HepG2 (cell line): ENCODE results near the gene FUBP3. TPM values are rescaled to one million over a fixed set of nuclear protein-coding genes. Genes with fewer than 3 reads are reported as not detected.
A peak's percentile ranks its signal among the peaks of the same experiment; 100 is the strongest.

ENCODE experiments used
- ATF3 ChIP-seq: sonication (generic); formaldehyde crosslinking; IDR thresholded peaks from 2 replicates; pipeline ENCODE4 v1.4.0; 2020; ENCODE audit warnings: missing genetic modification reagents
- EEA1 ChIP-seq: sonication (generic); formaldehyde crosslinking; IDR thresholded peaks from 2 replicates; pipeline ENCODE4 v1.5.1; 2020; ENCODE audit warnings: mild to moderate bottlenecking, missing genetic modification reagents, borderline replicate concordance
- FOSL2 ChIP-seq: sonication (generic); formaldehyde crosslinking; IDR thresholded peaks from 2 replicates; pipeline ENCODE4 v1.4.0; 2020; ENCODE audit warnings: missing genetic modification reagents
- GTF2F1 ChIP-seq: fragments of 150-350 bp; IDR thresholded peaks from 2 replicates; pipeline ENCODE4 v1.6.1; 2014; ENCODE audit warnings: low read length
- HES4 ChIP-seq: sonication (generic); formaldehyde crosslinking; IDR thresholded peaks from 2 replicates; pipeline ENCODE4 v1.9.0; 2021; ENCODE audit warnings: mild to moderate bottlenecking, missing genetic modification reagents, borderline replicate concordance
- IRF9 ChIP-seq: sonication (generic); formaldehyde crosslinking; IDR thresholded peaks from 2 replicates; pipeline ENCODE4 v1.8.0; 2022; ENCODE audit warnings: missing genetic modification reagents, mild to moderate bottlenecking, borderline replicate concordance
- PHF20 ChIP-seq: sonication (generic); formaldehyde crosslinking; IDR thresholded peaks from 2 replicates; pipeline ENCODE4 v1.5.0; 2020; ENCODE audit warnings: mild to moderate bottlenecking, missing genetic modification reagents
- RXRA ChIP-seq: sonication (generic); formaldehyde crosslinking; IDR thresholded peaks from 2 replicates; pipeline ENCODE4 v1.5.1; 2020; ENCODE audit warnings: missing genetic modification reagents
- TFAP4 ChIP-seq: sonication (generic); IDR thresholded peaks from 2 replicates; pipeline ENCODE4 v1.6.1; 2016; ENCODE audit warnings: low read depth, borderline replicate concordance
- ZBTB2 ChIP-seq: sonication (generic); formaldehyde crosslinking; IDR thresholded peaks from 2 replicates; pipeline ENCODE4 v1.8.0; 2022; ENCODE audit warnings: low read depth, missing genetic modification reagents
- ZBTB4 ChIP-seq: sonication (generic); formaldehyde crosslinking; IDR thresholded peaks from 2 replicates; pipeline ENCODE4 v1.4.0; 2020; ENCODE audit warnings: missing genetic modification reagents, mild to moderate bottlenecking, borderline replicate concordance
- ZGPAT ChIP-seq: IDR thresholded peaks from 2 replicates; pipeline ENCODE4 v1.6.1; 2016; ENCODE audit warnings: mild to moderate bottlenecking
- ZNF101 ChIP-seq: sonication (generic); formaldehyde crosslinking; IDR thresholded peaks from 2 replicates; pipeline ENCODE4 v1.4.0; 2020; ENCODE audit warnings: mild to moderate bottlenecking, low read depth, missing genetic modification reagents, borderline replicate concordance
- ZNF224 ChIP-seq: sonication (generic); formaldehyde crosslinking; IDR thresholded peaks from 2 replicates; pipeline ENCODE4 v1.5.0; 2020; ENCODE audit warnings: mild to moderate bottlenecking, missing genetic modification reagents
- ZNF547 ChIP-seq: sonication (generic); formaldehyde crosslinking; IDR thresholded peaks from 2 replicates; pipeline ENCODE4 v1.5.1; 2020; ENCODE audit warnings: mild to moderate bottlenecking, missing genetic modification reagents
- ZNF577 ChIP-seq: sonication (generic); formaldehyde crosslinking; IDR thresholded peaks from 2 replicates; pipeline ENCODE4 v1.4.0; 2020; ENCODE audit warnings: mild to moderate bottlenecking, low read depth, missing genetic modification reagents, borderline replicate concordance
- ZNF660 ChIP-seq: sonication (generic); formaldehyde crosslinking; IDR thresholded peaks from 2 replicates; pipeline ENCODE4 v1.5.1; 2020; ENCODE audit warnings: mild to moderate bottlenecking, low read depth, missing genetic modification reagents, borderline replicate concordance
- ZNF720 ChIP-seq: sonication (generic); formaldehyde crosslinking; IDR thresholded peaks from 2 replicates; pipeline ENCODE4 v1.4.0; 2020; ENCODE audit warnings: missing genetic modification reagents
- ZNF747 ChIP-seq: sonication (generic); formaldehyde crosslinking; IDR thresholded peaks from 2 replicates; pipeline ENCODE4 v1.8.1; 2023; ENCODE audit warnings: missing genetic modification reagents, mild to moderate bottlenecking, borderline replicate concordance
- polyA plus RNA-seq, 8 experiments: library from polyadenylated mRNA; depleted of rRNA in 3 of 8; stranded (reverse) in 7 of 8; unstranded in 1 of 8; fragments of >200 nt; fragmentation: Illumina TruSeq in 4 of 8; extraction: Trizol in 4 of 8; gene quantifications; 2 replicates each; pipeline versions ENCODE4 v1.2.1 to v1.2.3, GENCODE V29; 2011 to 2016; ENCODE audit warnings: low read depth in 4 of 8, missing spikeins in 1 of 8, mixed read lengths in 1 of 8; ENCODE audit not compliant: insufficient read depth in 1 of 8
- total RNA-seq, 5 experiments: library from RNA; depleted of rRNA; stranded (reverse); fragments of >200 nt; fragmentation: Illumina TruSeq; extraction: Trizol; gene quantifications; 2 replicates each; pipeline ENCODE4 v1.2.3, GENCODE V29; 2016; ENCODE audit warnings: low read depth in 1 of 5

Gene FUBP3
- total and polyA plus RNA-seq, 2 of the 13 experiments (the other 11 are each of a cell fraction or from before 2014, with no cell fraction given), result 28.7 to 40.0 TPM

- TF ChIP-seq ZNF224, result peak; percentile 74; the same call in 1 of the 2 replicates
- TF ChIP-seq ZGPAT (CRISPR knock-in tag), result peak; percentile 66
- TF ChIP-seq ZNF577 (CRISPR knock-in tag), result no peak
- TF ChIP-seq ZBTB2, result peak; percentile 95
- peak; percentile 90 for TF ChIP-seq TFAP4
- no peak; the same call in none of the 2 replicates for TF ChIP-seq ATF3 (CRISPR knock-in tag)
- TF ChIP-seq ZNF747 (CRISPR knock-in tag), result no peak; the same call in 1 of the 2 replicates
- TF ChIP-seq ZNF101 (CRISPR knock-in tag), result no peak
- TF ChIP-seq EEA1 (CRISPR knock-in tag), result no peak
- TF ChIP-seq GTF2F1, result no peak
- no peak for TF ChIP-seq ZBTB4 (CRISPR knock-in tag)
- TF ChIP-seq RXRA (CRISPR knock-in tag), result peak; percentile 76
- TF ChIP-seq ZNF720 (CRISPR knock-in tag), result no peak
- no peak for TF ChIP-seq ZNF660 (CRISPR knock-in tag)
- TF ChIP-seq FOSL2 (CRISPR knock-in tag), result peak; percentile 31; the same call in 1 of the 2 replicates
- no peak; the same call in 1 of the 2 replicates for TF ChIP-seq ZNF547 (CRISPR knock-in tag)
- TF ChIP-seq PHF20 (CRISPR knock-in tag), result peak; percentile 89
- TF ChIP-seq IRF9 (CRISPR knock-in tag), result peak; percentile 54; the same call in 1 of the 2 replicates
- TF ChIP-seq HES4 (CRISPR knock-in tag), result 0 out of 2 replicates have a peak, but pooled peaks have one; percentile 76
These were observed at the start of gene FUBP3 (continued) for GRCh38 chr9:130578865-130579737.
